IMR-90 (cell line): Measurements from ENCODE around the gene PILRB. TPM values are rescaled to one million over a fixed set of nuclear protein-coding genes. Genes with fewer than 3 reads are reported as not detected.

Experiments used
- ATAC-seq: fragments of 200-7000 bp; cut with Tn5 transposase; 2 replicates; pipeline ENCODE4 v1.9.1; 2020; ENCODE audit warnings: low read depth, mild to moderate bottlenecking, moderate library complexity
- BruUV-seq: library from RNA; stranded (reverse); fragments of 400-500 nt; replicated peaks from 2 replicates; lab custom pipeline; 2021; lab: Mats Ljungman, UMichigan
- CTCF ChIA-PET: fragments of 300-600 bp; formaldehyde crosslinking; extraction: SDS; loops from one replicate; lab custom pipeline; 2021; ENCODE audit warnings: antibody characterized with exemption; lab: Yijun Ruan, JAX
- POLR2A ChIA-PET: fragments of 300-600 bp; sonication (Branson Sonifier 250); formaldehyde crosslinking; loops from one replicate; lab custom pipeline; 2022; ENCODE audit warnings: antibody characterized with exemption; ENCODE audit not compliant: unreplicated experiment; lab: Charles Lee
- DNase-seq: peaks from one replicate; pipeline ENCODE4 v3.0.0; 2013
- H2AFZ ChIP-seq: replicated peaks from 2 replicates; pipeline ENCODE3; 2013; ENCODE audit warnings: low read length, mild to moderate bottlenecking; ENCODE audit not compliant: poor library complexity
- H2AK5ac ChIP-seq: 2 replicates; pipeline ENCODE4 v1.6.1; 2013; ENCODE audit warnings: low read depth, low read length, inconsistent platforms
- H2AK9ac ChIP-seq: replicated peaks from 2 replicates; pipeline ENCODE3; 2013; ENCODE audit warnings: mild to moderate bottlenecking, low read depth, low read length, moderate library complexity; ENCODE audit not compliant: poor library complexity
- H2BK120ac ChIP-seq: 2 replicates; pipeline ENCODE4 v1.6.1; 2013; ENCODE audit warnings: low read depth, low read length, inconsistent platforms
- H2BK15ac ChIP-seq: 3 replicates; pipeline ENCODE4 v1.6.1; 2013; ENCODE audit warnings: low read depth, low read length, inconsistent platforms
- H2BK20ac ChIP-seq: 2 replicates; pipeline ENCODE4 v1.6.1; 2013; ENCODE audit warnings: low read depth, mild to moderate bottlenecking, inconsistent platforms, low read length, moderate library complexity
- H2BK5ac ChIP-seq: 2 replicates; pipeline ENCODE4 v1.6.1; 2013; ENCODE audit warnings: mild to moderate bottlenecking, low read depth, low read length, inconsistent platforms; ENCODE audit not compliant: poor library complexity, severe bottlenecking
- H3K14ac ChIP-seq: replicated peaks from 2 replicates; pipeline ENCODE4 v1.6.1; 2013; ENCODE audit warnings: low read depth, low read length, inconsistent platforms
- H3K18ac ChIP-seq: 2 replicates; pipeline ENCODE4 v1.6.1; 2013; ENCODE audit warnings: low read depth, low read length, control low read depth
- H3K23ac ChIP-seq: 2 replicates; pipeline ENCODE4 v1.6.1; 2013; ENCODE audit warnings: low read depth, low read length, inconsistent platforms
- H3K27ac ChIP-seq: 2 replicates; pipeline ENCODE4 v1.5.1; 2013; ENCODE audit warnings: mild to moderate bottlenecking, control low read depth, low read length; ENCODE audit not compliant: insufficient read depth
- H3K27me3 ChIP-seq: 2 replicates; pipeline ENCODE4 v1.6.1; 2013; ENCODE audit warnings: low read length; ENCODE audit not compliant: control insufficient read depth, insufficient read depth
- H3K36me3 ChIP-seq: 2 replicates; pipeline ENCODE4 v1.6.1; 2013; ENCODE audit warnings: low read length, mixed read lengths; ENCODE audit not compliant: control insufficient read depth, insufficient read depth
- H3K4ac ChIP-seq: 2 replicates; pipeline ENCODE4 v1.6.1; 2013; ENCODE audit warnings: low read depth, low read length, inconsistent platforms
- H3K4me1 ChIP-seq: 2 replicates; pipeline ENCODE4 v1.6.1; 2013; ENCODE audit warnings: low read length, mixed read lengths; ENCODE audit not compliant: control insufficient read depth, insufficient read depth
- H3K4me2 ChIP-seq: 2 replicates; pipeline ENCODE4 v1.6.1; 2013; ENCODE audit warnings: low read depth, mild to moderate bottlenecking, control low read depth, low read length, moderate library complexity
- H3K4me3 ChIP-seq: 2 replicates; pipeline ENCODE4 v1.5.1; 2013; ENCODE audit warnings: low read depth, mild to moderate bottlenecking, control low read depth, low read length, moderate library complexity; ENCODE audit not compliant: insufficient read depth
- H3K56ac ChIP-seq: 2 replicates; pipeline ENCODE4 v1.6.1; 2013; ENCODE audit warnings: low read length, inconsistent platforms; ENCODE audit not compliant: insufficient read depth; ENCODE audit errors: extremely low read depth
- H3K79me1 ChIP-seq, 2 experiments: 2 replicates each; pipeline ENCODE4 v1.6.1; 2013; ENCODE audit warnings: low read length in 2 of 2, inconsistent platforms in 1 of 2, low read depth in 1 of 2
- H3K9ac ChIP-seq: 2 replicates; pipeline ENCODE4 v1.6.1; 2013; ENCODE audit warnings: low read depth, low read length, control low read depth
- H3K9me1 ChIP-seq: 2 replicates; pipeline ENCODE4 v1.6.1; 2013; ENCODE audit warnings: low read length, inconsistent platforms; ENCODE audit not compliant: insufficient read depth
- H3K9me3 ChIP-seq: 2 replicates; pipeline ENCODE4 v1.6.1; 2013; ENCODE audit warnings: low read length; ENCODE audit not compliant: control insufficient read depth, insufficient read depth
- H4K20me1 ChIP-seq: 2 replicates; pipeline ENCODE4 v1.6.1; 2013; ENCODE audit warnings: low read length, inconsistent platforms; ENCODE audit not compliant: insufficient read depth
- H4K5ac ChIP-seq: 2 replicates; pipeline ENCODE4 v1.6.1; 2013; ENCODE audit warnings: mild to moderate bottlenecking, low read depth, low read length, control low read depth
- H4K8ac ChIP-seq, 2 experiments: 2 replicates each; pipeline ENCODE4 v1.6.1; 2013; ENCODE audit warnings: low read depth in 2 of 2, low read length in 2 of 2, control low read depth in 1 of 2, inconsistent platforms in 1 of 2
- H4K91ac ChIP-seq: 2 replicates; pipeline ENCODE4 v1.6.1; 2013; ENCODE audit warnings: low read depth, low read length, inconsistent platforms; ENCODE audit not compliant: insufficient read depth
- BHLHE40 ChIP-seq: fragments of 150-350 bp; IDR thresholded peaks from 2 replicates; pipeline ENCODE4 v1.6.1; 2016; ENCODE audit warnings: mild to moderate bottlenecking, low read depth, low read length
- CEBPB ChIP-seq: IDR thresholded peaks from 2 replicates; pipeline ENCODE4 v1.6.1; 2012; ENCODE audit warnings: low read depth, low read length, improper control_type of control experiment
- CHD1 ChIP-seq: IDR thresholded peaks from 2 replicates; pipeline ENCODE4 v1.6.1; 2012; ENCODE audit warnings: low read depth, low read length, improper control_type of control experiment
- ELK1 ChIP-seq: fragments of 150-350 bp; IDR thresholded peaks from 2 replicates; pipeline ENCODE4 v1.6.1; 2016; ENCODE audit warnings: low read depth, mild to moderate bottlenecking, low read length, moderate library complexity, borderline replicate concordance
- MAFK ChIP-seq: IDR thresholded peaks from 2 replicates; pipeline ENCODE4 v1.6.1; 2012; ENCODE audit warnings: low read depth, low read length, improper control_type of control experiment
- MAZ ChIP-seq: IDR thresholded peaks from 2 replicates; pipeline ENCODE4 v1.6.1; 2012; ENCODE audit warnings: low read depth, mild to moderate bottlenecking, low read length, improper control_type of control experiment, moderate library complexity, borderline replicate concordance
- MXI1 ChIP-seq: IDR thresholded peaks from 2 replicates; pipeline ENCODE4 v1.6.1; 2012; ENCODE audit warnings: low read depth, mild to moderate bottlenecking, low read length, moderate library complexity, borderline replicate concordance
- POLR2A ChIP-seq: IDR thresholded peaks from 2 replicates; pipeline ENCODE4 v1.6.1; 2012; ENCODE audit warnings: mild to moderate bottlenecking, low read depth, low read length
- RAD21 ChIP-seq: IDR thresholded peaks from 2 replicates; pipeline ENCODE4 v1.6.1; 2012; ENCODE audit warnings: low read length, improper control_type of control experiment
- RCOR1 ChIP-seq: IDR thresholded peaks from 2 replicates; pipeline ENCODE4 v1.6.1; 2012; ENCODE audit warnings: mild to moderate bottlenecking, low read length, improper control_type of control experiment; ENCODE audit not compliant: insufficient replicate concordance
- SMC3 ChIP-seq: fragments of 150-350 bp; IDR thresholded peaks from 2 replicates; pipeline ENCODE4 v1.6.1; 2016; ENCODE audit warnings: low read depth, mild to moderate bottlenecking, antibody characterized with exemption, low read length, moderate library complexity
- USF2 ChIP-seq: fragments of 150-350 bp; IDR thresholded peaks from 2 replicates; pipeline ENCODE4 v1.6.1; 2017; ENCODE audit warnings: mild to moderate bottlenecking, antibody characterized with exemption, low read length, low read depth
- WGBS, 2 experiments: methylation state at CpG; one replicate each; pipeline versions ENCODE4 v1.1.5 to v1.1.7; 2013; ENCODE audit warnings: missing lambda C conversion rate in 2 of 2; ENCODE audit not compliant: insufficient read length in 1 of 2; ENCODE audit errors: extremely low coverage in 2 of 2; 5-methylcytosine and 5-hydroxymethylcytosine counted together
- dilution Hi-C: fragments of 300-500 bp; cut with HindIII; formaldehyde crosslinking; loops from one replicate; pipeline ENCODE4 v1.14.3; 2018; ENCODE audit warnings: low sequenced_read_pairs; ENCODE audit not compliant: unreplicated experiment
- in situ Hi-C: fragments of 300-500 bp; cut with MboI; formaldehyde crosslinking; loops from 3 replicates; pipeline ENCODE4 v1.14.3; 2019; ENCODE audit warnings: low sequenced_read_pairs, inconsistent platforms, mixed read lengths
- intact Hi-C: fragments of 100-400 bp; cut with micrococcal nuclease; formaldehyde crosslinking; loops from 2 replicates; pipeline ENCODE4 v1.10.0; 2022
- polyA plus RNA-seq, 3 experiments: library from polyadenylated mRNA; depleted of rRNA; stranded (reverse); fragments of >200 nt; gene quantifications; 2 replicates each; pipeline ENCODE4 v1.2.3, GENCODE V29; 2012; ENCODE audit warnings: low replicate concordance in 1 of 3
- total RNA-seq: library from RNA; depleted of rRNA; stranded (reverse); fragments of >200 nt; gene quantifications from 2 replicates; pipeline ENCODE4 v1.2.3, GENCODE V29; 2012
- TF ChIP-seq, protein P1 (sequence below): conservative IDR thresholded peaks from 2 replicates; pipeline ENCODE4 v1.5.1; 2012; ENCODE audit warnings: mild to moderate bottlenecking, low read depth, low read length, improper control_type of control experiment

Gene PILRB
- total and polyA plus RNA-seq, 2 of the 4 experiments (the other 2 are of a cell fraction): 3.4 to 22.2 TPM

GRCh38 chr7:100352984-100353684 lies 4.8 kb upstream of the PILRB start:
- no peak for ATAC-seq
- POLR2A ChIA-PET: no interaction called here
- H3K4ac ChIP-seq: no peak overlapping the region

More at GRCh38 chr7:100352984-100353684, 4.8 kb upstream of the PILRB start:
- no peak overlapping the region for H3K27ac ChIP-seq
- no peak overlapping the region for H3K14ac ChIP-seq
- BruUV-seq: no TSS peak
- H4K91ac ChIP-seq: no peak overlapping the region
- H2BK20ac ChIP-seq: no peak overlapping the region
- H4K5ac ChIP-seq: no peak overlapping the region
- H3K4me2 ChIP-seq: no peak overlapping the region
- peaks cover 4 to 20% of the 10 kb centered on the region in 2 experiments; a peak in 2 of 4 replicates for H3K79me1 ChIP-seq
- no peak overlapping the region for H3K9ac ChIP-seq
- CTCF ChIA-PET: no interaction called here
- no peak overlapping the region for H2AK5ac ChIP-seq
- H3K4me1 ChIP-seq: no peaks in the 10 kb centered on the region
- H2AFZ ChIP-seq: no peak overlapping the region
- H3K27me3 ChIP-seq: no peaks in the 10 kb centered on the region
- in situ Hi-C loops (no loop called here), dilution Hi-C loops (no loop called here), intact Hi-C loops (no loop called here)
- no peaks in the 10 kb centered on the region; the same call in 1 of the 2 replicates for H4K20me1 ChIP-seq
- no peak overlapping the region for H3K18ac ChIP-seq
- no peak overlapping the region for H2BK5ac ChIP-seq
- no peak overlapping the region for H3K56ac ChIP-seq
- 95% methylated on average over 10 of the region's 16 CpGs; no CpG with 5 or more reads in 1 of the 2 experiments for WGBS, 2 experiments
- H2BK15ac ChIP-seq: no peak overlapping the region
- H3K4me3 ChIP-seq: no peak overlapping the region
- H3K23ac ChIP-seq: no peak overlapping the region
- no peak overlapping the region for H4K8ac ChIP-seq
- H3K9me3 ChIP-seq: no peaks in the 10 kb centered on the region
- H3K36me3 ChIP-seq: peaks cover 70% of the 10 kb centered on the region
- no peaks in the 10 kb centered on the region for H3K9me1 ChIP-seq
- DNase-seq: no peak
- TF ChIP-seq MXI1 (no peak), POLR2A (no peak), USF2 (no peak), CHD1 (no peak), RCOR1 (no peak), RAD21 (no peak), ELK1 (no peak), MAZ (no peak), MAFK (no peak), SMC3 (no peak), CEBPB (no peak), BHLHE40 (no peak)
- TF ChIP-seq, protein P1, sequence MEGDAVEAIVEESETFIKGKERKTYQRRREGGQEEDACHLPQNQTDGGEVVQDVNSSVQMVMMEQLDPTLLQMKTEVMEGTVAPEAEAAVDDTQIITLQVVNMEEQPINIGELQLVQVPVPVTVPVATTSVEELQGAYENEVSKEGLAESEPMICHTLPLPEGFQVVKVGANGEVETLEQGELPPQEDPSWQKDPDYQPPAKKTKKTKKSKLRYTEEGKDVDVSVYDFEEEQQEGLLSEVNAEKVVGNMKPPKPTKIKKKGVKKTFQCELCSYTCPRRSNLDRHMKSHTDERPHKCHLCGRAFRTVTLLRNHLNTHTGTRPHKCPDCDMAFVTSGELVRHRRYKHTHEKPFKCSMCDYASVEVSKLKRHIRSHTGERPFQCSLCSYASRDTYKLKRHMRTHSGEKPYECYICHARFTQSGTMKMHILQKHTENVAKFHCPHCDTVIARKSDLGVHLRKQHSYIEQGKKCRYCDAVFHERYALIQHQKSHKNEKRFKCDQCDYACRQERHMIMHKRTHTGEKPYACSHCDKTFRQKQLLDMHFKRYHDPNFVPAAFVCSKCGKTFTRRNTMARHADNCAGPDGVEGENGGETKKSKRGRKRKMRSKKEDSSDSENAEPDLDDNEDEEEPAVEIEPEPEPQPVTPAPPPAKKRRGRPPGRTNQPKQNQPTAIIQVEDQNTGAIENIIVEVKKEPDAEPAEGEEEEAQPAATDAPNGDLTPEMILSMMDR: no peak
- no peak overlapping the region for H2BK120ac ChIP-seq
- peak overlapping the region; percentile 37 for H2AK9ac ChIP-seq
